Inflammatory macrophage treated with lipopolysaccharide for 4 hours (primary cell): Measurements from ENCODE around the gene CHRM2.

Source experiments
- DNase-seq: peaks from one replicate; pipeline ENCODE4 v3.0.0-alpha.2; 2020

The CHRM2 gene

GRCh38 chr7:136897676-136898075 is 29.2 kb downstream of the CHRM2 start:
- no peak for DNase-seq

GRCh38 chr7:136900005-136900404 is 31.6 kb downstream of the CHRM2 start:
- DNase-seq, result no peak

- DNase-seq, result no peak
Observed at GRCh38 chr7:136910771-136911170, 42.3 kb downstream of the CHRM2 start.

GRCh38 chr7:136911344-136911743 is 42.9 kb downstream of the CHRM2 start:
- no peak for DNase-seq

- no peak for DNase-seq
Observed at GRCh38 chr7:136912339-136912738, 43.9 kb downstream of the CHRM2 start.

GRCh38 chr7:136914016-136914415 is 45.6 kb downstream of the CHRM2 start:
- no peak for DNase-seq

GRCh38 chr7:136919820-136920219 is 51.4 kb downstream of the CHRM2 start:
- DNase-seq, result no peak

GRCh38 chr7:136923111-136923667 is 54.7 kb downstream of the CHRM2 start:
- no peak for DNase-seq

GRCh38 chr7:136925044-136925443 is 56.6 kb downstream of the CHRM2 start:
- DNase-seq, result no peak

- no peak for DNase-seq
Observed at GRCh38 chr7:136925556-136925955, 57.1 kb downstream of the CHRM2 start.

- no peak for DNase-seq
Observed at GRCh38 chr7:136931169-136931867, 62.9 kb downstream of the CHRM2 start.

GRCh38 chr7:136937436-136937835 is 69.0 kb downstream of the CHRM2 start:
- no peak for DNase-seq

- no peak for DNase-seq
Observed at GRCh38 chr7:136938476-136938875, 70.0 kb downstream of the CHRM2 start.

GRCh38 chr7:136940122-136940521 is 71.7 kb downstream of the CHRM2 start:
- no peak for DNase-seq

- DNase-seq, result no peak
Observed at GRCh38 chr7:136940917-136941316, 72.5 kb downstream of the CHRM2 start.

GRCh38 chr7:136941816-136942215 is 73.4 kb downstream of the CHRM2 start:
- DNase-seq, result no peak

GRCh38 chr7:136942401-136942800 is 73.9 kb downstream of the CHRM2 start:
- DNase-seq, result no peak

- DNase-seq, result no peak
Observed at GRCh38 chr7:136942994-136943393, 74.5 kb downstream of the CHRM2 start.

GRCh38 chr7:136947347-136947746 is 78.9 kb downstream of the CHRM2 start:
- no peak for DNase-seq

GRCh38 chr7:136950331-136950730 is 81.9 kb downstream of the CHRM2 start:
- DNase-seq, result no peak

GRCh38 chr7:136953386-136953785 is 84.9 kb downstream of the CHRM2 start:
- DNase-seq, result no peak

- DNase-seq, result no peak
Observed at GRCh38 chr7:136956232-136956631, 87.8 kb downstream of the CHRM2 start.

- DNase-seq, result no peak
Observed at GRCh38 chr7:136956671-136957070, 88.2 kb downstream of the CHRM2 start.

GRCh38 chr7:136957391-136957790 is 88.9 kb downstream of the CHRM2 start:
- no peak for DNase-seq

- DNase-seq, result no peak
Observed at GRCh38 chr7:136958016-136958415, 89.6 kb downstream of the CHRM2 start.
